ENCODE measurements around the gene KLHL26.

DNA sequence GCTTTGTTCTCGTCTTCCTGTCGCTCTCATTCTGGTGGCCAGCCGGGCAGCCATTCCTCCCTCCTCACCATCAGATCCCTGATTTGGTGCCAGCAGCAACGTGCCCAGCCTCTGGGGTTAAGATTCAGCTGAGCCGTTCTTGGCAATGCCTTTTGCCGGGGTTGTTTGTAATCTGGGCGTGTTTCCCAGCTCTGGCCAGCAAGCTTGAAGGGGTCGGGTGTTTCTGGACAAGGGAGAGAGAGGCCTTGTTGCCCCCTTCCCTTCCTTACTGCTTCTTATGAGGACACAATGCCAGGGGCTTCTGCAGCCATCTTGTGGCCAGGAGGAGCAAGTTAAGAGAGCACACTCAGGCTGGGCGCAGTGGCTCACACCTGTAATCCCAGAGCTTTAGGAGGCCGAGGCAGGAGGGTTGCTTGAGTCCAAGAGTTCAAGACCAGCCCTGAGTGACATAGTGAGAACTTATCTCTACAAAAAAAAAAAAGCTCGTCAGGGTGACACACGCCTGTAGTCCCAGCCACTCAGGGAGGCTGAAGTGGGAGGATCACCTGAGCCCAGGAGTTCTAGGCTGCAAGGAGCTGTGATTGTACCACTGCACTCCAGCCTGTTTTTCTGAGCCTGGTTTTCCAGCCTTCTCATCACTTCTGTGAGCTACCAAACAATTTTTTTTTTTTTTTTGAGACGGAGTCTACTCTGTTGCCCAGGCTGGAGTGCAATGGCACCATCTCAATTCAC, 35.9 kb downstream of the KLHL26 start:
- no peak for TF ChIP-seq EZH2 (IDR thresholded peaks at IDR 0.05; ENCODE audit: insufficient read depth, poor library complexity, severe bottlenecking)
- TF ChIP-seq EZH2phosphoT487 (IDR thresholded peaks at IDR 0.05; ENCODE audit: insufficient read depth, low read depth) = no peak

Data from GM23248 (cell line).